Measurements from ENCODE around the gene RPS28. TPM values are rescaled to one million over a fixed set of nuclear protein-coding genes. Genes with fewer than 3 reads are reported as not detected.
A peak's percentile ranks its signal among the peaks of the same experiment; 100 is the strongest.
"Not testable (repeated sequence)": the region's sequence is repeated elsewhere in the genome, so short reads cannot be mapped to it uniquely, and the experiment has no call there.

The RPS28 gene
- total RNA-seq, 1 donor from 2014 or later, result 1,645 TPM

DNA sequence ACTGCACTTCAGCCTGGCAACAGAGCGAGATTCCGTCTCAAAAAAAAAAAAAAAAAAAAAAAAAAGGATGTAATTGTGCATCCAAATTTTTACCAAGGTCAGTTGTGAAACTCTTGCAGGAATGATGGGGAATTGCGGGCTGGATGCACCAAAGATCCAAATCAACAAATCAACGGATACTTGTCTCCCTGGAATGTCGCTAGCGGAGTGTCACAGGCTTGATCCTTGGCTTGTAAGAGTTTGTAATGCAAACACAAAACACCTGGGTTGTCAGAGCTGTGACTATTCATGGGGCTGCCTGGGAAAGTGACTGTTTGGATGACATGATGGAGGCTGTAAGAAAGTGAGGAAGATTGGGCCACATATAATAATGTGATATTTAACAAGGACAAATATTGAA lies 17.5 kb downstream of the RPS28 start:
- no peak overlapping the region for H3K27ac ChIP-seq
- H3K4me1 ChIP-seq, result peaks cover 31% of the 10 kb centered on the region
- intact Hi-C loops (cut with DNase I), result no loop called here
- DNase-seq (no peak), ATAC-seq (no peak)
- no peaks in the 10 kb centered on the region for H3K9me3 ChIP-seq
- no peaks in the 10 kb centered on the region for H3K36me3 ChIP-seq
- H3K27me3 ChIP-seq, result peaks cover 9% of the 10 kb centered on the region
- TF ChIP-seq CTCF (IDR thresholded peaks at IDR 0.05), result no peak
- no peak overlapping the region for H3K4me3 ChIP-seq

- Histone ChIP-seq H3K9me3 (no peaks in the 10 kb centered on the region), H3K4me1 (peaks cover 22% of the 10 kb centered on the region), H3K27me3 (no peaks in the 10 kb centered on the region), H3K36me3 (no peaks in the 10 kb centered on the region), H3K27ac (peak overlapping the region; percentile 97), H3K4me3 (peak overlapping the region; percentile 28)
- TF ChIP-seq CTCF (IDR thresholded peaks at IDR 0.05), result peak; percentile 31
- intact Hi-C loops (cut with DNase I), result no loop called here
- DNase-seq (peak; percentile 81), ATAC-seq (peak; percentile 37)
Observed at GRCh38 chr19:8340341-8341096, 19.2 kb downstream of the RPS28 start.

DNA sequence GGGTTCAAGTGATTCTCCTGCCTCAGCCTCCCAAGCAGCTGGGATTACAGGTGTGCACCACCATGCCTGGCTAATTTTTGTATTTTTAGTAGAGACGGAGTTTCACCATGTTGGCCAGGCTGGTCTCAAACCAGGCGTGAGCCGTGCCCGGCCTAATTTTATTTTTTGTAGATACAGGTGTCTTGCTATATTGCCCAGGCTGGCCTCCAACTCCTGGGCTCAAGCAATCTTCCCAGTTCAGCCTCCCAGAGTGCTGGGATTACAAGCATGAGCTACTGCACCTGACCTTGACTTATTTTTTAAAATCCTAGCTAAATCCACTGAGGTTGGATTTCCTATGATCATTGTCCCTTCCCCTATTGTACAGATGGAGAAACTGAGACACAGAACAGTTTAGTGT lies 20.2 kb downstream of the RPS28 start:
- Histone ChIP-seq H3K4me1 (peaks cover 22% of the 10 kb centered on the region), H3K4me3 (peak overlapping the region; percentile 80), H3K27ac (peak overlapping the region; percentile 97)
- ATAC-seq; H3K36me3 ChIP-seq; intact Hi-C loops (cut with DNase I); H3K27me3 ChIP-seq; DNase-seq; H3K9me3 ChIP-seq: not testable (repeated sequence)

DNA sequence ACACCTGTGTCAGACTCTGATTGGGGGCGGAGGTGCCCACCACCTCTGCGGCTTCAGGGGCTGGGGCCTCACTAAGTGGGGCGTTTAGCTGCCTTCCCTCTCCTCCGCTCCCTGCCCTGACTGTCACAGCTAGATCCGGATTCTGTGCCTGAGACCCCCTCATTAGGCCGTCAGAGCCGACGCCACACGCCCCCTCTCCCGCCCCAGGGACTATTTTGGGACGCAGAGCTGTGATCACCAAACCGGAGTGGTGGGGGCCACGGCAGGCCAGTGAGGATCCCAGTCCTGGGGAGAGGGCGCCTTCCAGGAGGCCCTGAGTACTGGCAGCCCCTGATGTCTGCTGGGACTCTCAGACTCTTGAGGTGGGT lies 21.0 kb downstream of the RPS28 start:
- intact Hi-C loops (cut with DNase I), result no loop called here
- ATAC-seq (no peak), DNase-seq (no peak)
- no peaks in the 10 kb centered on the region for H3K36me3 ChIP-seq
- H3K4me1 ChIP-seq, result peaks cover 22% of the 10 kb centered on the region
- H3K9me3 ChIP-seq, result no peaks in the 10 kb centered on the region
- no peaks in the 10 kb centered on the region for H3K27me3 ChIP-seq
- H3K27ac ChIP-seq, result peak overlapping the region; percentile 97
- no peak for TF ChIP-seq CTCF (IDR thresholded peaks at IDR 0.05)
- H3K4me3 ChIP-seq, result peak overlapping the region; percentile 80

DNA sequence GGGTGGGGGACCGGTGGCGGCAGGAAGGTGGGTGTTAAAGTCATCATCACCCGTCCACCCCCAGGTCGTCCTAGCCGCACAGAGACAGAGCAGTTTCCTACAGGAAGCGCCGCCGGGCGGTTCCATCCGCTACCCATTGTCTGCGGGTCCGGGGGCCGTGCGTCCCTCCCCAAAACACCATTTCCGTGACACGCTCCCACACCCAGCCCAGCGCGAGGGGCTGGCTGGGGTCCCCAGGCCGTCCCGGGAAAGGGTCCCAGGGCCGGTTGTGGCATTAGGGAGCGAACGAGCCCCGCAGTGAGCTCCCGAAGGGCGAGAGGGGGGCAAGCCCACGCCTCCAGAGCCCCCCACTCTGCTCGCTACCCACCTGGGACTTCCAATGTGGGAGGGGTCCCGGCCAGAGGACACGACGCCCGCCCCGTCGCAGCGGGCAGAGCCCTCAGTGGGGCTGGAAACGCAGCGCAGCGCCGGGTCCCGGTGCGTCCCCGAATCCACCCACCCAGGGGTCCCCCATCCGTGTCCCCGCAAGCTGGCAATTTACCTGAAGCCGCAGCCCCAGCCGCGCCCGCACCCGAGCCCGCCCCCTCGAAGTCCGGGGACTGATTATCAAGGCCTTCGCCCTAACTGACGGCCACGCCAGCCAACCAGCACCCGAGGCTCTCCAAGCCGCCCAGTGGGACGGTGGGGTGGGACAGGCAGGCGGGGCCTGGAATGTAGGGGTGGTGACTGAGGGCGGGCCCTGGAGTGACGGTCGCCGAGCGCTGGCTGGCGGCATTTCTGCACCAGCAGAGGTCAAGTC lies 21.6 kb downstream of the RPS28 start, which contains the start of gene KANK3:
Gene KANK3 (minus strand): TSS at position 579 of the 799 bp plus-strand sequence. CDS start 5,434 bp downstream, outside the sequence.
- Histone ChIP-seq H3K36me3 (no peaks in the 10 kb centered on the region), H3K4me1 (peaks cover 18% of the 10 kb centered on the region), H3K27ac (peak within 1 kb of the TSS; percentile 97), H3K27me3 (no peaks in the 10 kb centered on the region), H3K9me3 (no peaks in the 10 kb centered on the region), H3K4me3 (peak within 1 kb of the TSS; percentile 80)
- ATAC-seq, result peak; percentile 99
- DNase-seq, result peak; percentile 99
- peak; percentile 8 for TF ChIP-seq CTCF (IDR thresholded peaks at IDR 0.05)
- intact Hi-C loops (cut with DNase I), result no loop called here

DNA sequence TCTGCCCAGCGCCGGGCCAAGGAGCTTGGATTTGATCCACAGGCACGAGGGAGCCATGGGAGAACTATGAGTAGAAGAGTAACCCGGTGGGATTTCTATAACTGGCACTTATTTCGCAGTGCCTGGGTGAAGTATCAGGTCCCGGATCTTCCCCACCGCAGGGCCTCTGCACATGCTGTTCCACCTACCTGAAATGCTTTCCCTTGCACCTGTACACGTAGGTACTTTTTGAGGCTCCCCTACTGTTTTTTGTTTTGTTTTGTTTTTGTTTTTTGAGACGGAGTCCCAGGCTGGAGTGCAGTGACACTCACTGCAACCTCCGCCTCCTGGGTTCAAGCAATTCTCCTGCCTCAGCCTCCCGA lies 22.2 kb downstream of the RPS28 start:
- DNase-seq (no peak), ATAC-seq (no peak)
- H3K4me3 ChIP-seq, result peak overlapping the region; percentile 80
- intact Hi-C loops (cut with DNase I), result no loop called here
- no peaks in the 10 kb centered on the region for H3K27me3 ChIP-seq
- no peaks in the 10 kb centered on the region for H3K9me3 ChIP-seq
- TF ChIP-seq CTCF (IDR thresholded peaks at IDR 0.05), result peak; percentile 2
- H3K27ac ChIP-seq, result peak overlapping the region; percentile 97
- no peaks in the 10 kb centered on the region for H3K36me3 ChIP-seq
- H3K4me1 ChIP-seq, result peaks cover 13% of the 10 kb centered on the region

DNA sequence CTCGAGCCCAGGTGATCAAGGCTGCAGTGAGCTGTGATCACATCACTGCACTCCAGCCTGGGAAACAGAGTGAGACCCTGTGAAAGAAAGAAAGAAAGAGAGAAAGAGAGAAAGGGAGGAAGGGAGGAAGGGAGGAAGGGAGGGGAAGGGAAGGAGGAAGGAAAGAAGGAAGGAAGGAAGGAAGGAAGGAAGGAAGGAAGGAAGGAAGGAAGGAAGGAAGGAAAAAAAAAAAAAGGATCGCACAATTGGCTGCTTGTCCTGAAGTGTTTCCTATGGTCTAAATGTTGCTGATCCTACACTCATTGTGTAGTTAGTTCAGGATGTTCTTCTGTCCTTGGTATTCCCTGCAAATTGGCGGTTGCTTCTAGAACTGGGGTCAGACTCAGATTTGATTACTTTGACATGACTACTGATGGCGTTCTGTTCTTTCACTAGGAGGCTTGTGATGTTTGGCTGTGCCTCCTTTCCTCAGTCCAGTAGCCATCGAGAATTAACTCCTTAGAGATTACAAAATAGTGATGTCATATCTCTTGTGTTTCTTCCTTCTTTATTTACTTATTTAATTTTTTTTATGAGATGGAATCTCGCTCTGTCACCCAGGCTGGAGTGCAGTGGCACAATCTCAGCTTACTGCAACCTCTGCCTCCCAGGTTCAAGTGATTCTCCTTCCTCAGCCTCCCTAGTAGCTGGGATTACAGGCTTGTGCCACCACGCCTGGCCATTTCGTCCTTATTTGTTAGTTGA lies 28.5 kb downstream of the RPS28 start:
- H3K36me3 ChIP-seq; intact Hi-C loops (cut with DNase I); H3K4me3 ChIP-seq; H3K27me3 ChIP-seq; ATAC-seq; H3K9me3 ChIP-seq; H3K27ac ChIP-seq; DNase-seq: not testable (repeated sequence)
- peaks cover 19% of the 10 kb centered on the region for H3K4me1 ChIP-seq
